HepG2 (cell line): ENCODE data around the gene ERVMER34-1.

Source experiments
- CTCF ChIP-seq: sonication (generic); formaldehyde crosslinking; IDR thresholded peaks from 2 replicates; pipeline ENCODE4 v1.5.0; 2020; ENCODE audit warnings: mild to moderate bottlenecking, missing genetic modification reagents, moderate library complexity
- MAFF ChIP-seq: IDR thresholded peaks from 2 replicates; pipeline ENCODE4 v1.6.1; 2011; ENCODE audit warnings: low read depth, low read length, improper control_type of control experiment
- MIER2 ChIP-seq: IDR thresholded peaks from 2 replicates; pipeline ENCODE4 v1.6.1; 2016; ENCODE audit warnings: missing biosample characterization, missing genetic modification reagents
- SIN3A ChIP-seq: IDR thresholded peaks from 2 replicates; pipeline ENCODE4 v1.6.1; 2011; ENCODE audit warnings: low read depth, mild to moderate bottlenecking, control low read depth, low read length, borderline replicate concordance
- ZNF710 ChIP-seq: sonication (generic); formaldehyde crosslinking; IDR thresholded peaks from 2 replicates; pipeline ENCODE4 v1.5.0; 2020; ENCODE audit warnings: mild to moderate bottlenecking, missing genetic modification reagents, borderline replicate concordance
- ZNF781 ChIP-seq: sonication (generic); formaldehyde crosslinking; IDR thresholded peaks from 2 replicates; pipeline ENCODE4 v1.5.1; 2020; ENCODE audit warnings: borderline replicate concordance, mild to moderate bottlenecking, missing genetic modification reagents; ENCODE audit errors: not compliant biosample characterization

GRCh38 chr4:52789774-52790173 lies 38.5 kb upstream of the ERVMER34-1 start:
- no peak for TF ChIP-seq ZNF781
- TF ChIP-seq SIN3A, result no peak
- TF ChIP-seq CTCF (CRISPR knock-in tag), result no peak
- no peak for TF ChIP-seq MAFF
- TF ChIP-seq ZNF710 (CRISPR knock-in tag), result no peak
- TF ChIP-seq MIER2, result no peak
